Stomach (tissue), 4 donors: ENCODE results near the gene DUSP6.

Experiments used
- CTCF ChIP-seq, 7 experiments: fragments of 450-650 bp in 4 of 7; fragments of 200-600 bp in 3 of 7; sonication (generic) in 3 of 7; IDR thresholded peaks; one replicate each; pipeline ENCODE4 v1.5.1; 2016 to 2019; ENCODE audit warnings: antibody characterized with exemption in 7 of 7, control low read depth in 2 of 7, mild to moderate bottlenecking in 1 of 7
- POLR2A ChIP-seq, 4 donors: fragments of 450-650 bp; IDR thresholded peaks; one replicate each; pipeline ENCODE4 v1.6.1; 2016; ENCODE audit warnings: antibody characterized with exemption in 4 of 4, control low read depth in 2 of 4, mild to moderate bottlenecking in 1 of 4, moderate library complexity in 1 of 4
- POLR2AphosphoS5 ChIP-seq, 3 donors: sonication (generic); formaldehyde crosslinking; IDR thresholded peaks; one replicate each; pipeline ENCODE4 v1.6.1; 2016; ENCODE audit warnings: antibody characterized with exemption in 3 of 3

DNA sequence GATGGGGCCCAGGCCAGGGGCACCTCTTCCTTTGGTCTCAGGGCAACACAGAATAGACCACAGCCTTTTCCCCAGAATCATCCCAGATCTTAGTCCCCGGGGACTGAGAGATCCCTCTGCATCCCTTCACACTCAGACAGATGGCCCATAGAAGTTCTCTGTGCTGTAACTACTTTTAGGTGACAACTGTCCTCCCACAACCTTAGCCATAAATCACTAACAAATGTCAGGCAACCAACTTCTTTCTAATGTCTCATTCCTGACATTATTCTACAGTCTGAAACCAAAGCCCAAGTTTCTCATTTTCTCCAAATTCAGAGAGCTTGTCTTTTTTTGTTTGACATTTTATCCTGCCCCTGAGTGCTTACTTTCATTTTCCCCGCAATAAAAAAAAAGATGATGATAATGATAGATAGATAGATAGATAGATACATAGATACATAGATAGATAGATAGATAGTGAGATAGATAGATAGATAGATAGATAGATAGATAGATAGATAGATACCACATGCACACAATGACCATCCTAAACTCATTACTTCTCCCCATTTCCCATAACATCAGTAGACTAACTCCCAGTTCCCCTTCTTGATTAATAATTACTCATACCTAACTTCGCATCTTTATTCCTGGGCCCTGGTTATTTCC is 28.6 kb downstream of the DUSP6 start:
- TF ChIP-seq CTCF (IDR thresholded peaks at IDR 0.05): no peak
- TF ChIP-seq POLR2A (IDR thresholded peaks at IDR 0.05): no peak
- no peak for TF ChIP-seq POLR2AphosphoS5 (IDR thresholded peaks at IDR 0.05)
